Mucosa of gallbladder (tissue), 1 donor: ENCODE results near the gene PLIN4. TPM values are rescaled to one million over a fixed set of nuclear protein-coding genes. Genes with fewer than 3 reads are reported as not detected.
"Not testable (repeated sequence)": the region's sequence is repeated elsewhere in the genome, so short reads cannot be mapped to it uniquely, and the experiment has no call there.

Experiments
- DNase-seq: peaks from one replicate; pipeline ENCODE4 v3.0.0-alpha.2; 2020; ENCODE audit warnings: low spot score
- total RNA-seq: library from RNA; stranded (reverse); gene quantifications from one replicate; pipeline ENCODE4 v1.2.1, GENCODE V29; 2021
- donor health status: DM: no; HTN: no; CAD: no.

Gene PLIN4
- total RNA-seq, 1 donor from 2014 or later, result 36.4 TPM

DNA sequence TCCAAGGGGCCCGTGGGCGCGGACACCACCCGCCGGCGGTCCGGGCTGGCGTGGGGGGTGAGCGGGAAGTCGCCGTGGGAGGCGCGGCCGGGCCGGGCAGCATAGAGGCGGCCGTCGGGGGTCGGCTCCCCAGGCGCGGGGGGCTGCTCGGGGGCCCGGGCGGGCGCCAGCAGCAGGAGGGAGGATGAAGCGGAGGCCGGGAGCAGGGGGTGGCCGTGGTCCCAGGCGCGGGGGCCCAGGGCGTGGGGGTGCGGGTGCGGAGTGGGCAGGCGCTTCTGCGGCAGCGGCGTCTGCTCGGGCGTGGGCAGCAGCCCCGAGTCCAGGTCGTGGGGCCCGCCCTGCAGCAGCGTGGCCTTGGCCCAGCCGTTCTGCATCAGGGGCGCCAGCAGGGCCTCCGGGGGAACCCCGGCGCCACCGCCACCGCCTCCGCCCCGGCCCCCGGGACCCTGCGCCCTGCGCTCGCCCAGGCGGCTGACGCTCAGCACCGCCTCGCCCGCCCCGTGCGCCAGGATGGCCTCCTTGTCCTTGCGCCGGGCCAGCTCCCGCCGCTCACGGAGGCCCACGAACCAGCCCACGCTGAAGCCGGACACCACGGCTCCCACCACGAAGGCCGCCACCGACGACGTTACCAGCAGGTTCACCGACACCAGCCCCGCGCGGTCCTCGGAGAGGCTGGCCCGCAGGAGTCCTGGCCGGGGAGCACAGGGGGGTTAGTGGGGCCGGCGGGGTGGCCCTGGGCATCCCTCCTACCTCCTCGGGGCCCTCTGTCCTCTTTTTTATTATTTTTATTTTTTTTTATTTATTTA is 25.8 kb upstream of the PLIN4 start:
- no peak for DNase-seq

DNA sequence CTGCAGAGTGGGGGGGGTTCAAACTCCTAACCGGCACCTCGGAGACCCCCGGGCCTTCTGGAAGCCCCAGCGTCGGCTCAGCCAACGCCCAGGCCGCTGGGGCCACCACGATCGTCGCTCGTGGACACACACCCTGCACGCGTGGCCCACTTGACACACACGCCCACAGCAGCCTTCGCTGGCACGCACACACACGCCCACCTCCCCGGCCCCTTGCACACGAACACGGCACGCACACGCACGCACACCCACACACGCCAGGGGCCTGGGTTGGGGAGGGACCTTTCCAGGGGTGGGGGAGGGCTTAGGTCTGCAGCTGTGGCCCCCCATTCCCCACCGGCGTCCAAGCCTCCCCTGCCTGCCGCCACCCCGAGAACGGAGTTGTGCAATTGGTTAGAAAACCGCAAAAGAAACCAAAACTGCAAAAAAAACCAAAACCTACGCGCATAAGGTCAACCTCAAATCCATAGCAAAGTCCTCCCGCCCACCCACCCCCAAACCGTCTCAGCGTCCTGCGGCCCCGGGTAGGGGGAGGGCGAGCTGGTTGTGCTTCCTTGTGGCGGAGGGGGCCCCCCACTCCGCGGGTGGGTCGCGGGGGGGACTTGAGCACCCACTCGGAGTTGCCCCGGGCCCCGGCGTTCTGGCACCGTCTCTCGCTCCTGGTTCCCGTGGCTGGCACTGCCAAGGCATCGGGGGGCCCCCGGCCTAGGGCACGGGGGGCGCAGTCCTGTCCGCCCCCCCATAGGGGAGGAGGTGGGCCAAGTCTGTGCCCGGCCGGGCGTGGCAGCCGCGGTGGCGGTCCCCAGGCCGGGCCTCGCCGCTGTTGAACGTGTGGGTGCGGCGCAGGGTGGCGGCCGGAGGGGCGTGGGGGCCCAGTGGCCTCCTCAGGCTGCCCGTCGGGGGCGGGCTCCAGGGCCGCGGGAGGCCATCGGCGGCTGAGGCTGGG is 24.9 kb upstream of the PLIN4 start:
- DNase-seq, result no peak

DNA sequence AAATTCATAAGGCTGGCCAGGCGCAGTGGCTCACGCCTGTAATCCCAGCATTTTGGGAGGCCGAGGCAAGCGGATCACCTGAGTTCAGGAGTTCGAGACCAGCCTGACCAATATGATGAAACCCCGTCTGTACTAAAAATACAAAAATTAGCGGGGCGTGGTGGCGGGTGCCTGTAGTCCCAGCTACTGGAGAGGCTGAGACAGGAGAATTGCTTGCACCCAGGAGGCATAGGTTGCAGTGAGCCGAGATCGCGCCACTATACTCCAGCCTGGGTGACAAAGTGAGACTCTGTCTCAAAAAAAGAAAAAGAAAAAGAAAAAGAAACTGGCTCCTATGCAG is 23.5 kb upstream of the PLIN4 start:
- DNase-seq, result not testable (repeated sequence)

DNA sequence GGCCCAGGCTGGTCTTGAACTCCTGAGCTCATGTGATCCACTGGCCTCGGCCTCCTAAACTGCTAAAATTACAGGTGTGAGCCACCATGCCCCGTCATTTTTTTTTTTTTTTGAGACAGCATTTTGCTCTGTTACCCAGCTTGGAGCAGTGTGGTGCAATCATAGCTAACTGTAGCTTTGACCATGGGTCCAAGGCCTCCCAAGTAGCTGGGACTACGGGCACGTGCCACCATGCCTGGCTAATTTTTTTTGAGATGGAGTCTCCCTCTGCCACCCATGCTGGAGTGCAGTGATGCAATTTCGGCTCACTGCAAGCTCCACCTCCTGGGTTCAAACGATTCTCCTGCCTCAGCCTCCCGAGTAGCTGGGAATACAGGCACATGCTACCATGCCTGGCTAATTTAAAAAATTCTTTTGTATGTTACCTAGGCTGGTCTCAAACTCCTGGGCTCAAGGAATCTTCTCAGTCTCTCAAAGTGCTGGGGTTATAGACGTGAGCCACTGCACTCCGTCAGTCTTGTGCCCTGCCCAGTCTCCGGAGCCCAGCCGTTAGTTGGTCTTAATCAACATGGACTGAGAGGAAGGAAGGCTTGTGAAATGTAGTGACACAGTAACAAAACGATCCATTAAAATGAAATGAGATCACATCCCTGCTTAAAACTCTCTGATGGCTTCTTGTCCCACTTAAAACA is 23.0 kb upstream of the PLIN4 start:
- DNase-seq, result no peak

DNA sequence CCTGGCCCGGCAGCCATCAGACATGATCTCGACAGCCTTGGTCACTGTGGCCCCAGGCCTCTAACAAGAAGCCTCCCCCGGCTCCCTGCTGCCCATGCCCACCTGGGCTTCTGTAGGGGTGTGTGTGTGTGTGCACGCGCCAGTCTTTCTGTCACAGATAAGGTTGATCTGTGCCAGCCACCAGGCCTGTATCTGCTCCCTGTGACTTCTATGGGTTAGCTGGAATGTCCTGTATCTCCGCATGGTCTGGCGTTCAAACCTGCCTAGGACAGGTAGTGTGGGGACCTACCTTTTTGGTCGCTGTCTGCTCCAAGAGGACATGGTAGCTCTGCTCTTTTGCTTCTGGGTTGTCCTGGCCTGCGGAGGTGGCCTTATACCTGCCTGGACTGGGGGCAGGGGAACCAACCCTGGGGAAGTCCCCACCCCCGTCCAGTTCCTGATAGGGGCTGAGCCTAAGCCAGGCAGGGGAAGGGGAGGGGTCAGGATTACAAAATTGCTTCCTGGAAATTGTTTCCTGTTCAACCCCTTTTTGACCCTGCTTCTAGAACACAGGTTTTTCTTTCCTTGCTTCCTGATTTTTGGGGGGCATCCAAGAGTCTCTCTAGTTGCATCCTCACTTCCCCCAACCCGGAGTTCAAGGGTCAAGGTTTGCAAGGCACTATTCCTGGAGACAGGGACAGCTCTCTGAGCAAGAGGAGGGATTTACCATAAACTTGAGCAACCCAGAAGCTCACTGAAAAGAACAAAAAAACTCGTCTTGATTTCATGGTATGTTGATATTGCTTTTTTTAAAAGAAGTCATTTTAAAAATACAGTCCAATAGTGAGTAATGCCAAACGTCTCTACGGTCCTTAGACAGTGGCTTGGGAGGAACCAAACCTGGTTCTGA is 21.7 kb upstream of the PLIN4 start, which contains the start of gene LRG1:
TSS of gene LRG1 (minus strand) at position 344 of the 889 bp plus-strand sequence. CDS start at position 321, 23 bp downstream.
- peak; percentile 71 for DNase-seq

DNA sequence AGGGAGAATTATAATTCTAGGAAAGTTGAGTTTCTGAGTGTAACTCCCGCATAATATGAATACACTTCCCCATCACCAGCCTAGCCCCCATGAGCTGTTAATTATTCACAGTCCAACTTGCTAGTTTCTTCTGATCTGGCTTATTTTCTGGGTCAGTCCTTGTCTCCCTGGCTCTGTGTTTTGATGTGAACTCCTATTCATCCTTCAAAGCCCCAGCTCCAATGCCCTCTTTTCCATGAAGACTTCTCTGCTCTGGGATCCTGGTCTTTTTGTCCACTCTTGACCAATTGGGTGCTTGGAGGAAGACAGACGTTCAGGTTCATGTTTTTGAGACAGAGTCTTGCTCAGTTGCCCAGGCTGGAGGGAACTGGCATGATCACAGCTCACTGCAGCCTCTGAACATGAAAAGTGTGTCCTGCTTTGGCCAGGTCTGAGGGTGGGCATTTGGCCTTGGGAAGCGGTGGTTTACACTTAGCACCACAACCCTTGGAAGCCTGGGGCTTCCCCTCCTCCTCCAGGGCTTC is 20.9 kb upstream of the PLIN4 start:
- no peak for DNase-seq

DNA sequence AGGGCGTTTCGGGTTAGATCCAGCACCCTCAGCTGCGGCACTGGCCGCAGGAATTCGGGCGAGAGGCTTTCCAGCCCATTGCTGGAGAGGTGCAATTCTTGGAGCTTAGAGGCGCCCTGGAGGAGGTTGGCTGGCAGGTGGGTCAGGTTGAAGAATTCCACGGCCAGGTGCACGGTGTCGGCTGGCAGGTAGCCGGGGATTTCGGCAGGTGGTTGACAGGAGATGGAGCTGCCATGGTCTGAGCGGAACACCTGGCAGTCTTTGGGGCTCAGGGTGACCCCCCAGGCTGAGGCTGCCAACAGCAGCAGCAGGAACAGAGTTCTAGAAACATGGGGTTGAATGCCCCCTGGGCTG is 20.3 kb upstream of the PLIN4 start:
- DNase-seq, result no peak

DNA sequence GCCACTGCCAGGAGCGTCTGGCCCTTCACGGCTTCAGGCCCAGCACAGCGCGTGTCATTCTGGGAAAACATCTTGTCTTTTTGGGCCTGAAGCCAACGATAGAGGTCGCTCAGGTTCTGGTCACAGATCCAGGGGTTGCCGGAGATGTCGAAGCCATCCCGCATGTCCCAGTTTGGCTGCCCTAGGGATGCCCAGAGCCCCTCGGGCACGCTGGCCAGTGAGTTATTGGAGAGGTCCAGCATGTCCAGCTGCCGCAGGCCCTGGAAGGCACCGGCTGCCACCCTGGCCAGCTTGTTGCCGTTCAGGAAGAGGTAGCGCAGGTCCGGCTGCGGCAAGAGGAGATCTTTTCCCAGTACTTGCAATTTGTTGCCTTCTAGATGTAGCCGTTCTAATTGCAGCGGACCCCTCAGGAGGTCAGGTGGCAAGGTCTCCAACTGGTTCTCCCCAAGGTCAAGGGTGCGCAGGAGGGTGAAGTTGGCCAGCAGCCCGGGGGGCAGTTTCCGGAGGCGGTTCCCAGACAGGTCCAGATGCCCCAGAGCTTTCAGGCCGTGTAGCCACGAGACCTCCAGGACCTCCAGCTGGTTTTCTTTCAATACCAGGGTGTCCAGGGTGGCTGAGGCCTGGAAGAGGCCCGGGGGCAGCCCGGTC is 19.8 kb upstream of the PLIN4 start:
- no peak for DNase-seq

DNA sequence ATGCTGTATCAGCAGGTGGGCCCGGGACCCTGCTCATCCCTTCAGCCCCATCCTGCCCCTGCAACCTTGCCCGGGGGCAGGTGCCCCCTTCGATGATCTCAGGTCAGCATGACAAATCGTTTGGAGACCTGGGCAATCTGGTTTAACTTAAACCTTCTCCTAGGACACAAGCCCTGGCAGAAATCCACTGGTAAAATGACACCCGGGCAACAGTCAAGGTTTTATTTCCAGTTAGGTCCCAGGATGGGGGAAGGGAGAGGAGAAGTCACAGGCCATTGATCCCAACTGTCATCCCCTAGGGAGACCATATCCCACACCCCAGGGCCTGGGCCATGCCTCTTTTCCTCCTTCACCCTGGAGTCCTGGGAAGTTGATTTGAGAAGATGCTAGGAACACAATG is 18.5 kb upstream of the PLIN4 start:
- DNase-seq, result no peak

DNA sequence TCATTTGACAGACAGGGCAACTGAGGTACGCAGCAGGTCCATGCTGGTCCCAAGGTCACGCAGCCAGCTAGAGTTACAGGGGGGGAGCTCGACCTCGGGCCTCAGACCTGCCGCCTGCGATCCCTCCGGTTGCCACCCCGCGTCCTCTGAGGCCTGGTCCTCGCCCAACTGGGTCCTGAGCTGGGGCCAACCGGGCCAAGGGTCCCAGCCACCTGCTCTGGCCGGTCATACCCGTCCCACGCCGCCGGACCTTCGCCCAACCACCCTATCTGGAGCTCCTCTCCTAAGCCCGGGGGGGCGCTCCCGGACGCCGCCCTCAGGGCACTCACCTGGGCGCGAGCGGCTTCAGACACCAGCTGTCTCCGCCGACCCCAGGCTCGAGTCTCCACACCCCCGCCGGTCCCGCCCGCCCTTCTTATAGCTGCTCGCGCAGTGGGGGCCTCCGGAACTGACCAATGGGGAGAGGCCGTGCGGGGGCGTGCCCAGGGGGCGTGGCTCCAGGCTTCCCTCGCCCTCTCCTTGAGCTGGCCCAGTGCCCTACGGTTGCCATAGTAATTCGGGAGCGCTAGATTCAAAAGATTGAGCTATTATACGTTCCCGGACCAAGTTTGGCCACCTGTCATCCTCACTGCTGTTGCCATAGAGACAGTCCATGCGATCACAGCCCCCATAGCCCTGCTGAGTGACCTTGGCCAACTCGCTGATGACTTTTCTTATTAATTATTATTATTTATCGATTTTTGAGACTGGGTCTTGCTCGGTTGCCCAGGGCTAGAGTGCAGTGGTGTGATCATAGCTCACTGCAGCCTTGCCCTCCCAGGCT is 16.8 kb upstream of the PLIN4 start, which contains the start of gene PLIN5:
TSS of gene PLIN5 (minus strand) at position 389 of the 823 bp plus-strand sequence. CDS start 1,150 bp downstream, outside the sequence.
- peak; percentile 64 for DNase-seq

DNA sequence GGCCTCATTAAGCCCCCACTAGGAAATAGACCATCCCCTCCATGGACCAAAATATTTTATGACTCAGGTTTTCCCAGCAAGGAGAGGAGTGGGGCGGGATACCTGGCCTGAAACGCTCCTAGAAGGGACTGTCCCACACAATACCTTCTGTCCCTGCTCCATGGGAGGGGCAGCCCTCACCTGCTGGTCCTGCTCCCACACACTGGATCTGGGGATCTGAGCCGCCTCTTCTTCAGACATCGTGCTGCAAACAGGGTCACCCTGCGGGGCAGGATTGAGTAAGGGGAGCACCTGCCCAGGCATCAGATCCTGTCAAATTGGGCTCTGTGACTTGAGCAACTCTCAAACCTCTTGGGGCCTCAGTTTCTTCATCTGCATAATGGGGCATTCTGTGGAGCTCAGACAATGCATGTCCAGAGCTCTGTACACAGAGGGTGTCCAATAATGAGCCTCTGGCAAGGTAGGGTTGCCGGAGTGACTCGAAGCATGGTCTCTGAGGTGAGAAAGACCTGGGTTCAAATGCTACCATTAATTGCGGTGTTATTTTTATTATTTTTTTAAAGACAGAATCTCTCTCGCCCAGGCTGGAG is 15.6 kb upstream of the PLIN4 start:
- no peak for DNase-seq

DNA sequence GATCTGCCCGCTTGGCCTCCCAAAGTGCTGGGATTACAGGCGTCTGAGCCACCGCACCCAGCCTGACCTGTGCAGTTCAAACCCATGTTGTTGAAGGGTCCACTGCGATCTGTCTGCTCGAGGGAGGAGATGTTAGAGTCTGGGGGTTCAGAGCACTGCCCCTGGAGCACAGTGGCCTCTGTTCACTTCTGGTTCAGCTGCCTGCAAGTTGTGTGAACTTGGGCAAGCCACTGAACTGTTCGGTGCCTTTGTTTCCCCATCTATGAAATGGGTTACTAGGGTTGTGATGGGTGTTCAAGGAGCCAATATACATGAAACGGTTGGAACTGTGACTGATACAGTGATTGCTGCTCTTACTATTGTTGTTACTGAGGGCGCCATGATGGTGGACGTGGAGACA is 15.0 kb upstream of the PLIN4 start:
- DNase-seq, result no peak

DNA sequence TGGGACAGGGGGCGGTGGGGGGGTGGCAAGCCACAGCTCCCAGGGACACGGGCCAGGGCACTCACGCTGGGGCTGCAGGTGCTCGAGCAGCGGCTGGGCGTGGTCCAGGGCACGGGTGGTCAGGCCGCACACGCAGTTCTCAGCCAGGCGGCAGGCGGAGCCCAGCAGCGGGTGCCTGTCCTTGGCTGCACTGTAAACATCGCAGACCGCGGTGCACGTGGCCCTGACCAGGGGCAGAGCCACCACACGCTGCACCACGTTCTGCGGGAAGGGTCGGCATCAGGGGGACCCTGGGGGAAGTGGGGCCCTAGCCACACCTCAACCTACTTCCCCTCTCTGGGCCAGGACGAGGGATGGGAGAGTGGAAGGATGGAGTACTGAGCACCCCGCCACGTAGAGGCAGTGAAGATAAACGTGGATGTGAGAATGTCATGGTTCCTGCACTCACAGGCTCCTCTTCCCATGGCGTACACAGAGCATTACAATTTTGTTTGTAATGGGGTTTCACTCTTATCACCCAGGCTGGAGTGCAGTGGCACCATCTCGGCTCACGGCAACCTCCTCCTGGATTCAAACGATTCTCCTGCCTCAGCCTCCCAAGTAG is 13.4 kb upstream of the PLIN4 start:
- DNase-seq, result peak; percentile 27

DNA sequence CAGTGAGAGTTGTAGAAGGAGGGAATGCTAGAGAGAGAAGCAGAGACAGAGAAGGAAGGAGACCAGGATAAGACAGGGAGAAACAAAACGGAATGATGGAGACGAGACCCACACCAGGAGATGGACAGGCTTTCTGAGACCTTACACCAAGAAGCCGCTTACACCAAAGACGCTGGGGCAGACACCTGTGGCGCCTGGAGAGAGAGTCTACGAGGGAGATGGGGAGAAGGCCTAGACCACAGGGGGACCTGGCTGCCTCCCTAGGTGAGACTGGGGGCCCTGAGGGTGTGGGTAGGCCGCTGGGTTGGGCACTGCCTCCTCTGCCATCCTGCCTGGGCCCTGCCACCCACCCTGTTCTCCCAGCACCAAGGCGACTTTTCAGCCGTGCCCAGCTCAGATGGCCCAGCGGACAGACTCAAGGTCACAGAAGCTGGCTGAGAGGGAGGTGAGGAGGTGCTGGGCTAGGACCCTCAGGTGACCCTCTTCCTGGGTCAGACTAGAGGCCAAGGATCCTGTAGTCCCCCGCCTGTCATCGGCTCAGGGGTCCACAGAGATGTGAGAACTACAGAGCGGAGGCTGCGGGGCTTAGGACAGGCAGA is 11.7 kb upstream of the PLIN4 start:
- no peak for DNase-seq

DNA sequence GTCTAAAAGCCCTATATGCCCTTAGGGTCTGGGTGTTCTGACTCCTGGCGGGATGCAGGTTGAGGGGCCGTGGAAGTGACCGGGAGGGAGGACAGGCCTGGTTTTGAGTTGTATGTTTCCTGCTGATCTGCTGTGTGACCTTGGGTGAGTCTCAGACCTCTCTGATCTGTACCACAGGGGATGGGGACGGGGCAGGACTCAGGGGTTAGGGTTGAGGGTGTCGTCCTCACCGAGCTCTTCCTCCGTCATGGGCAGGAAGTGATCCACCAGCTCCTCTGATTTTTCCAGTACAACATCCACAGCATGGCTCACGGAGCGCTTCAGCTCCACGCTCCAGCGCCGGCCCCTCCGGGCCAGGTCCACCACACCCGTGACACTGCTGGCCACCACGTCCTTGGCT is 10.6 kb upstream of the PLIN4 start:
- DNase-seq, result no peak

DNA sequence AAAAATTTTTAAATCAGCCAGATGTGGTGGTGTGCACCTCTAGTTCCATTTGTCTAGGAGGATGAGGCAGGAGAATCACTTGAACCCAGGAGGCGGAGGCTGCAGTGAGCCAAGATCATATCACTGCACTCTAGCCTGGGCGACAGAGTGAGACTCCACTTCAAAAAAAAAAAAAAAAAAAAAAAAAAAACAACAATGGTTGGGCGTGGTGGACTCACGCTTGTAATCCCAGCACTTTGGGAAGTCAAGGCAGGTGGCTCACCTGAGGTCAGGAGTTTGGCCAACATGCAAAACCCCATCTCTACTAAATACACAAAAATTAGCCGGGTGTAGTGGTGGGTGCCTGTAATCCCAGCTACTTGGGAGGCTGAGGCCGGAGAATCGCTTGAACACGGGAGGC is 9.1 kb upstream of the PLIN4 start:
- DNase-seq, result not testable (repeated sequence)

DNA sequence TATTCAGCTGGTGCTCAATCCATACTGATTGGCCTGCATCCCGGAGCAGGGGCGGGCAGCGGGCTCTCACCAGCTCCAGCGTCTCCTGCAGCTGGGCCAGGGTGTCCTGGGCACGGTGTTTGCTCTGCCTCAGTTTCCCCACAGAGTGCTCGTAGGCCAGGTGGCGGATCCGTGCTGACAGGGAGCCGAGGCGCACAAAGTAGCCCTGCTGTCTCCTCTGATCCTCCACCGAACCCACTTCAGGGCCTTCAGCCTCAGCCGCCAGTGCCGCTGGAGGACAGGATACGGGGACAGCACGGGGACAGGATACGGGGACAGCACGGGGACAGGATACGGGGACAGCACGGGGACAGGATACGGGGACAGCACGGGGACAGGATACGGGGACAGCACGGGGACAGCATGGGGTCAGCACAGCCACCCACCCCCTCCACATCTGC is 7.3 kb upstream of the PLIN4 start:
- no peak for DNase-seq
